CD4-positive, alpha-beta T cell treated with Interleukin-10 for 1 hour (primary cell): ENCODE results near the gene F5.
"Not testable (repeated sequence)": the region's sequence is repeated elsewhere in the genome, so short reads cannot be mapped to it uniquely, and the experiment has no call there.

Experiments
- DNase-seq: peaks from one replicate; pipeline ENCODE4 v3.0.0-alpha.2; 2020

F5 gene

GRCh38 chr1:169534653-169535052 is 51.6 kb downstream of the F5 start:
- no peak for DNase-seq

- not testable (repeated sequence) for DNase-seq
These were observed 52.6 kb downstream of the F5 start for GRCh38 chr1:169533528-169534190.

- no peak for DNase-seq
These were observed 55.8 kb downstream of the F5 start for GRCh38 chr1:169530448-169530847.

GRCh38 chr1:169529068-169529642 is 57.1 kb downstream of the F5 start:
- no peak for DNase-seq

- no peak for DNase-seq
These were observed 57.8 kb downstream of the F5 start for GRCh38 chr1:169528215-169529067.

GRCh38 chr1:169527451-169528214 is 58.6 kb downstream of the F5 start:
- DNase-seq = no peak

- no peak for DNase-seq
These were observed 59.3 kb downstream of the F5 start for GRCh38 chr1:169527001-169527400.

GRCh38 chr1:169526120-169526832 is 60.0 kb downstream of the F5 start:
- no peak for DNase-seq

- no peak for DNase-seq
These were observed 60.9 kb downstream of the F5 start for GRCh38 chr1:169525391-169525790.

GRCh38 chr1:169523904-169524303 is 62.4 kb downstream of the F5 start:
- DNase-seq = no peak

GRCh38 chr1:169521226-169521625 is 65.1 kb downstream of the F5 start:
- DNase-seq = no peak

GRCh38 chr1:169517558-169518186 is 68.6 kb downstream of the F5 start:
- DNase-seq = no peak

- DNase-seq = no peak
These were observed 70.6 kb downstream of the F5 start for GRCh38 chr1:169515641-169516040.

GRCh38 chr1:169514566-169515270 is 71.6 kb downstream of the F5 start:
- no peak for DNase-seq

- DNase-seq = no peak
These were observed 73.1 kb downstream of the F5 start for GRCh38 chr1:169513208-169513607.

- no peak for DNase-seq
These were observed 74.8 kb downstream of the F5 start for GRCh38 chr1:169511316-169512005.

GRCh38 chr1:169510060-169510459 is 76.2 kb downstream of the F5 start:
- DNase-seq = no peak

- no peak for DNase-seq
These were observed 76.9 kb downstream of the F5 start for GRCh38 chr1:169509354-169509753.

- no peak for DNase-seq
These were observed 77.6 kb downstream of the F5 start for GRCh38 chr1:169508432-169509338.

GRCh38 chr1:169507413-169507812 is 78.9 kb downstream of the F5 start:
- DNase-seq = no peak
